Measurements from ENCODE around the gene ERICH6B.

The ERICH6B gene

DNA sequence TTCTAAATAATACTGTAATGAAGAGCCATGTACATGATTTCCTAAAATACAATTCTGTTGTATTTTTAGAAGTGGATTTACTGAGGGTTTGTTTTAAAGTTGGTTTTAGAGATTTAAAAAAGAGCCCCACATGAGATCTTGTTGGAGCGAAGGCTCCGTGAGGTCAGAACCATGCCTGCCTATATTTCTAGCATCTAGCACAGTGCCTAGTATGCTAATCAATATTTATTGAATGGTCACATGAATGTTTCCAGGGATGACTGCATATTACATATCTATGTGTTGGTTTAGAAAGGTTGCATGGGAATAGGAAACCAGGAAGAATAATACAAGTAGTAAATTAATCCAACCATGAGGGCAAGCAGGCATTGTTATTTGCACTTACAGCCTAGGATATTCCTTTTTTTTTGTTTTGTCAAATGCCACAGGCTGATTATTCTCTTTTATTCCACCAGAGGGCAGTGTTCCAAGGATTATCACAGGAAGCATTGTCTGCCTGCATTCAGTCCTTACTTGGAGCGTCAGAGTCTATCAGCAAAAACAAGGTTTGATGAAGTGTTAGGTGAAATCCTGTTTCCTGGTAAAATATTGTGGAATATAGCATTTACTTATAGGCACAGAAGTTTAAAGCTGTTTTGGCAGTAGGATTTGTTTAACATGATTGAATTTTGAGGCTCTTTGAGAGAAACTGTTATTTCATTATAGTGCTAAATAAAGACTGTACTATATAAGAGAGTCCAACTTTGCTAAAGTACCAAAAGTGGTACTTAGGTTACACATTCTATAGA is 104.0 kb downstream of the ERICH6B start:
- no peaks in the 10 kb centered on the region for H3K9me3 Mint-ChIP-seq
- no peak overlapping the region for H3K27ac Mint-ChIP-seq
- TF ChIP-seq, protein P1, sequence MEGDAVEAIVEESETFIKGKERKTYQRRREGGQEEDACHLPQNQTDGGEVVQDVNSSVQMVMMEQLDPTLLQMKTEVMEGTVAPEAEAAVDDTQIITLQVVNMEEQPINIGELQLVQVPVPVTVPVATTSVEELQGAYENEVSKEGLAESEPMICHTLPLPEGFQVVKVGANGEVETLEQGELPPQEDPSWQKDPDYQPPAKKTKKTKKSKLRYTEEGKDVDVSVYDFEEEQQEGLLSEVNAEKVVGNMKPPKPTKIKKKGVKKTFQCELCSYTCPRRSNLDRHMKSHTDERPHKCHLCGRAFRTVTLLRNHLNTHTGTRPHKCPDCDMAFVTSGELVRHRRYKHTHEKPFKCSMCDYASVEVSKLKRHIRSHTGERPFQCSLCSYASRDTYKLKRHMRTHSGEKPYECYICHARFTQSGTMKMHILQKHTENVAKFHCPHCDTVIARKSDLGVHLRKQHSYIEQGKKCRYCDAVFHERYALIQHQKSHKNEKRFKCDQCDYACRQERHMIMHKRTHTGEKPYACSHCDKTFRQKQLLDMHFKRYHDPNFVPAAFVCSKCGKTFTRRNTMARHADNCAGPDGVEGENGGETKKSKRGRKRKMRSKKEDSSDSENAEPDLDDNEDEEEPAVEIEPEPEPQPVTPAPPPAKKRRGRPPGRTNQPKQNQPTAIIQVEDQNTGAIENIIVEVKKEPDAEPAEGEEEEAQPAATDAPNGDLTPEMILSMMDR (IDR thresholded peaks at IDR 0.05; ENCODE audit: unreplicated experiment in 3 of 3), result peak; percentile 89 to 93 (median 91)
- H3K27me3 Mint-ChIP-seq (ENCODE audit: low read depth), result no peaks in the 10 kb centered on the region
- H3K4me3 Mint-ChIP-seq, result no peak overlapping the region
- H3K4me1 Mint-ChIP-seq, result no peaks in the 10 kb centered on the region
- peaks cover 55% of the 10 kb centered on the region for H3K36me3 Mint-ChIP-seq (ENCODE audit: low read depth)

DNA sequence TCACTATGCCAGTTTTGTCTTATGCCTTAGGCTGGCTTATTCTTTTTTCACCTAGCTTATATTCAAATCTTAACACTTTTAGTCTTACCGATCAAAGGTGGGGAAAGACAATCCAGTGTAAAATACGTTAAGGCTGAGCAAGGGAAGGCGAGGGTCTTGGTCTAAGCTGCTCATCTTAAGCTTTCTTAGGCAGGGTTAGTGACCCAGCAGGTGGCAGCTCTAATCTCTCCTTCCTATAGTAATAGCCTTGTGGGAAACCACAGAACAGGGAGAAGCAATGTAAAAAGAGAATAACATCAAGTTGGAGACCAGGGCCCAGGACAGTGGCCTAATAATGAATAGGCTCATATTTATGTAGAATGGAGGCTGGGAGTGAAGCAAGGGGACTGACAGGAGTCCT is 104.9 kb downstream of the ERICH6B start:
- no peaks in the 10 kb centered on the region for H3K9me3 Mint-ChIP-seq
- H3K27ac Mint-ChIP-seq, result no peak overlapping the region
- H3K27me3 Mint-ChIP-seq (ENCODE audit: low read depth), result no peaks in the 10 kb centered on the region
- H3K4me1 Mint-ChIP-seq, result no peaks in the 10 kb centered on the region
- TF ChIP-seq, protein P1 (IDR thresholded peaks at IDR 0.05; ENCODE audit: unreplicated experiment in 3 of 3), result no peak
- H3K4me3 Mint-ChIP-seq, result no peak overlapping the region
- H3K36me3 Mint-ChIP-seq (ENCODE audit: low read depth), result peaks cover 57% of the 10 kb centered on the region

DNA sequence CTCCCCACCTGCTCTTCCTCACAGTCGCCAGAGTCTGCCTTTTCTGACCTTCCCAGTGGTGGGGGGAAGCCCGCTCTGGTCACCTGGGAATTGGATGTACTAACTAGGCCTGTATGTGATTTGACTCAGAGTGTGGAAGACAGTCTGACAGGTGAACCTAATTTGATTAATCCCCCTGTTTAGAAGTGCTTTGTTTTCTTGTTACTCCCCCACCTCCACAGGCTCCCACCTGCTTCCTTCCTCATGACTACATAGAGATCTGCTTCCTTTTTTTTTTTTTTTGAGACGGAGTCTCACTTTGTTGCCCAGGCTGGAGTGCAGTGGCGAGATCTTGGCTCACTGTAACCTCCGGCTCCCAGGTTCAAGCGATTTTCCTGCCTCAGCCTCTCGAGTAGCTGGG is 106.8 kb downstream of the ERICH6B start:
- H3K36me3 Mint-ChIP-seq (ENCODE audit: low read depth), result peaks cover 59% of the 10 kb centered on the region
- H3K27me3 Mint-ChIP-seq (ENCODE audit: low read depth), result no peaks in the 10 kb centered on the region
- H3K4me3 Mint-ChIP-seq, result no peak overlapping the region
- no peaks in the 10 kb centered on the region for H3K4me1 Mint-ChIP-seq
- no peak overlapping the region for H3K27ac Mint-ChIP-seq
- no peaks in the 10 kb centered on the region for H3K9me3 Mint-ChIP-seq
- TF ChIP-seq, protein P1 (IDR thresholded peaks at IDR 0.05; ENCODE audit: unreplicated experiment in 3 of 3), result no peak

DNA sequence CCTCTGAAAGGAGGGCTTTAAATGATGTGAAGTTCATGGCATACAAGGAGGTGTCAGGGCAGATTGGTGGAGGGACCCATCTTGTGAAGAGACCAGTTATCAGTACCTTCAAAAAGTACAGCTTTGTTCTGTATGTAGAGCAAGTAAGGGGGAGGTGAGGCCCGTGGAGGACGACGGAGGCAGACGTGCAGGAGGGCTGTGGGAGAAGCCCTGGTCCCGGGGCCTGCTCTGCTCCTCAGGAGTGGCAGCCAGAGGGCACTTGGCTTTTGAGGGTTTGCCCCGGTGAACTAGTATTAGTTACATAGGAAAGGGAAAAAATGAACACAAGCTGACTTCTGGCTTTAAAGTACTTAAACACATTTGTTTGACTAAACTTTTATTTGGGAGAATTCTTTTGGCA is 108.7 kb downstream of the ERICH6B start:
- Mint-ChIP-seq H3K4me1 (no peaks in the 10 kb centered on the region), H3K9me3 (no peaks in the 10 kb centered on the region), H3K4me3 (no peak overlapping the region), H3K36me3 (ENCODE audit: low read depth) (peaks cover 68% of the 10 kb centered on the region), H3K27me3 (ENCODE audit: low read depth) (no peaks in the 10 kb centered on the region), H3K27ac (no peak overlapping the region)
- TF ChIP-seq, protein P1 (IDR thresholded peaks at IDR 0.05; ENCODE audit: unreplicated experiment in 3 of 3), result no peak

DNA sequence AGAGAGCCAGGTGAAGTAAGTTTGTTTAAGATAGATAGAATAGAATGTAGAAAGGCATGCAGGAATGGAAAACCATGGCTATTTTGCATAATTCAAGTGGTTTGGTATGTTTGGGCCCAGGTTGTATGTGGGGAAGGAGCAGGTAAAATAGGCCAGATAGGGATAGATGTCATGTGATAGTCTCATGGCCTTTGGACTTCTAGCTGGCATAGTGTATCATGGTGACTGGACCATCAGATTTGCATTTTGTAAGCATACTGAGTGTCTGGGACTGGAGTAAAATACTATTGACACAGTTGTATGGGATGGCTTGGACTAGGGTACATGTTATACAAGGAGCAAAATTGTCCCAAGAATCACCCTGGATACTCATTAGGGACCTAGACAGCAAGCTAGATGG is 111.9 kb downstream of the ERICH6B start:
- TF ChIP-seq, protein P1 (IDR thresholded peaks at IDR 0.05; ENCODE audit: unreplicated experiment in 3 of 3), result no peak
- Mint-ChIP-seq H3K9me3 (no peaks in the 10 kb centered on the region), H3K4me3 (no peak overlapping the region), H3K27me3 (ENCODE audit: low read depth) (no peaks in the 10 kb centered on the region), H3K4me1 (no peaks in the 10 kb centered on the region), H3K27ac (no peak overlapping the region), H3K36me3 (ENCODE audit: low read depth) (peaks cover 69% of the 10 kb centered on the region)

DNA sequence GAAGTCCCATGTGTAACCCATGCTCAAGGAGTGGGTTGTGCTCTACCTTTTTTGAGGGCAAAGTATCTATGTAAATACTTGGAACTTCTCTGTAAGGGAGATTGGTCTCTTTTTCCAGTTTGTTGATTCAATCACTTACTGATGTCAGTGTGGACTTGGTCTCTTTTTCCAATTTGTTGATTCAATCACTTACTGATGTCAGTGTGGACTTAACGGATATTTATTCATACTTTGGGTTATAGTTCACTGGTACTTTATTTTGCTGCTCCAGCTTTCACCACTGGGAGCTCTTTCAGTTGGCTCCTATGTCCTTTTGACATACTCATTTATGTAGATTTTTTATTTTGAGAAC is 114.4 kb downstream of the ERICH6B start:
- H3K9me3 Mint-ChIP-seq, result peaks cover 3% of the 10 kb centered on the region
- peaks cover 73% of the 10 kb centered on the region for H3K36me3 Mint-ChIP-seq (ENCODE audit: low read depth)
- no peaks in the 10 kb centered on the region for H3K27me3 Mint-ChIP-seq (ENCODE audit: low read depth)
- H3K27ac Mint-ChIP-seq, result no peak overlapping the region
- TF ChIP-seq, protein P1 (IDR thresholded peaks at IDR 0.05; ENCODE audit: unreplicated experiment in 3 of 3), result no peak
- no peaks in the 10 kb centered on the region for H3K4me1 Mint-ChIP-seq
- H3K4me3 Mint-ChIP-seq, result no peak overlapping the region

All from nephron (organoid).